GM12878 (cell line): ENCODE data around the gene SYCE3.

Experiments
- CHD1 ChIP-seq: IDR thresholded peaks from 2 replicates; pipeline ENCODE4 v1.6.1; 2012; ENCODE audit warnings: low read depth, low read length, improper control_type of control experiment
- CTCF ChIP-seq, 3 experiments: IDR thresholded peaks in 2 of 3; conservative IDR thresholded peaks in 1 of 3; 2 replicates each; pipeline ENCODE4 v1.5.1; 2011; ENCODE audit warnings: low read depth in 3 of 3, low read length in 3 of 3, mild to moderate bottlenecking in 3 of 3, control low read depth in 2 of 3, moderate library complexity in 2 of 3, inconsistent platforms in 1 of 3, mixed read lengths in 1 of 3; ENCODE audit not compliant: control insufficient read depth in 2 of 3, insufficient read depth in 1 of 3; ENCODE audit errors: extremely low read depth in 1 of 3
- DPF2 ChIP-seq: fragments of 450-650 bp; IDR thresholded peaks from 2 replicates; pipeline ENCODE4 v1.6.1; 2017; ENCODE audit warnings: mild to moderate bottlenecking
- EZH2 ChIP-seq: IDR thresholded peaks from 2 replicates; pipeline ENCODE4 v1.6.1; 2012; ENCODE audit warnings: low read depth, mild to moderate bottlenecking, control low read depth, inconsistent platforms, low read length, borderline replicate concordance; ENCODE audit not compliant: control insufficient read depth
- JUNB ChIP-seq: IDR thresholded peaks from 2 replicates; pipeline ENCODE4 v1.6.1; 2016; ENCODE audit warnings: antibody characterized with exemption, mild to moderate bottlenecking
- POLR2A ChIP-seq: IDR thresholded peaks from 2 replicates; pipeline ENCODE4 v1.6.1; 2011; ENCODE audit warnings: low read depth, mild to moderate bottlenecking, low read length
- POLR2AphosphoS5 ChIP-seq: IDR thresholded peaks from 2 replicates; pipeline ENCODE4 v1.6.1; 2011; ENCODE audit warnings: mild to moderate bottlenecking, low read length, inconsistent platforms
- SMC3 ChIP-seq: IDR thresholded peaks from 2 replicates; pipeline ENCODE4 v1.6.1; 2011; ENCODE audit warnings: low read length, improper control_type of control experiment, borderline replicate concordance
- SUZ12 ChIP-seq: fragments of 200-600 bp; sonication (generic); IDR thresholded peaks from one replicate; pipeline ENCODE4 v1.6.1; 2018; ENCODE audit warnings: antibody characterized with exemption, mild to moderate bottlenecking; ENCODE audit not compliant: unreplicated experiment
- TCF3 ChIP-seq: IDR thresholded peaks from 2 replicates; pipeline ENCODE4 v1.6.1; 2012; ENCODE audit warnings: low read depth, mild to moderate bottlenecking, low read length, borderline replicate concordance; ENCODE audit not compliant: insufficient read depth
- ZBTB33 ChIP-seq: fragments of 450-650 bp; IDR thresholded peaks from 2 replicates; pipeline ENCODE4 v1.6.1; 2017; ENCODE audit warnings: mild to moderate bottlenecking

DNA sequence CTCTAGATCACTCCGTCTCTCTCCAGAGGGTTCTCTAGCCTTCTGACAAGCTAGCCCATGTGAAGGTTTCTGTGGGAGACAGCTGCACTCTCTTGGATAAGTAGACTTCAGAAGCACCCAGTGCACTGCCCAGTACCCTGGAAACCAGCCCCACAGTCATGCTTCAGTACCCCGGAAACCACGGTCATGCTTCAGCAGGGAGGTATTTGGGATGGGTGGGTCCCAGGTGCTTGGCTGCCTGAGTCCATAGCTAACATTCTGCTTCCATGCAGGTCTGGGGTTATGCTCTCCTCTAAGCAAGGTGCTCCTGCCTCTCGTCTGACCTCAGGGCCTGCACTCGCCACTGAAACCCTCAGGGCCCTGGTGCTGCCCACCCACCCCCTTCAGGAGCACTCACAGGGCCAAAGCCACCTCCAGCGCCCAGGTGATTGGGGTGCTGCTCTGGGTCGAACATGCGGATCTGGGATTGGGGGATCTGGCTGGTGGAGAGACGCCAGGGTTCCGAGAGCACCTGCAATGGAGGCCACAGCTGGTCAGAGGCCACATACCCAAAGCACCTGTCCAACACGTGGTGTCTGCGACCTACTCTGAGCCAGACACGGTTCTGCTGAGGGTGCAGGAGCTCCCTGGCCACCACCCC lies 7.3 kb upstream of the SYCE3 start:
- TF ChIP-seq JUNB (no peak), EZH2 (no peak), SMC3 (no peak), CTCF (IDR thresholded peaks at IDR 0.05 in 2 of 3, conservative IDR thresholded peaks at IDR 0.05 in 1 of 3; ENCODE audit: control insufficient read depth in 2 of 3, extremely low read depth in 1 of 3, insufficient read depth in 1 of 3, low read depth in 3 of 3, low read length in 3 of 3) (no peak), DPF2 (no peak), POLR2AphosphoS5 (no peak), POLR2A (no peak), ZBTB33 (no peak), TCF3 (no peak), SUZ12 (no peak), CHD1 (no peak)
